ENCODE measurements around the gene RALY. TPM values are rescaled to one million over a fixed set of nuclear protein-coding genes. Genes with fewer than 3 reads are reported as not detected.

The RALY gene
- total RNA-seq, 2 experiments from 2014 or later, result 136 to 163 TPM

- Histone ChIP-seq H3K9me2 (ENCODE audit: insufficient read depth, low read length) (no peaks in the 10 kb centered on the region), H3K4me1 (ENCODE audit: insufficient read depth, low read length, poor library complexity, severe bottlenecking) (peaks cover 38% of the 10 kb centered on the region), H3K4me2 (ENCODE audit: low read length) (no peak overlapping the region), H3K4me3 (ENCODE audit: low read depth, low read length, poor library complexity, severe bottlenecking) (no peak overlapping the region), H2AFZ (ENCODE audit: low read length) (no peak overlapping the region), H3K79me2 (ENCODE audit: insufficient read depth, low read depth, low read length) (peaks cover 99% of the 10 kb centered on the region), H3K9me3 (ENCODE audit: low read length) (no peaks in the 10 kb centered on the region), H3K27ac (ENCODE audit: low read depth, low read length, poor library complexity, severe bottlenecking) (no peak overlapping the region), H4K20me1 (ENCODE audit: insufficient read depth, low read length) (peaks cover 61% of the 10 kb centered on the region), H3K36me3 (ENCODE audit: insufficient read depth, low read length) (peaks cover 75% of the 10 kb centered on the region)
- DNase-seq (ENCODE audit: low spot score), result no peak
- POLR2A ChIA-PET, result interaction anchor here (0.6 to 1.7 kb wide), 3 partner anchors 14 to 113 kb away, joined by 3 to 7 read pairs (median 4); no protein-coding TSS in a partner anchor
- intact Hi-C loops (cut with micrococcal nuclease; ENCODE audit: unreplicated experiment), result no loop called here
- CTCF ChIA-PET (ENCODE audit: unreplicated experiment), result no interaction called here
- no TSS peak for BruUV-seq (replicated peaks)
- TF ChIP-seq EZH2phosphoT487 (IDR thresholded peaks at IDR 0.05; ENCODE audit: borderline replicate concordance, low read depth, low read length) (no peak), CTCF (conservative IDR thresholded peaks at IDR 0.05; ENCODE audit: low read length) (no peak)
Observed at GRCh38 chr20:33999025-33999649, 5.4 kb downstream of the RALY start.

GRCh38 chr20:34001378-34001777 lies 7.7 kb downstream of the RALY start:
- Histone ChIP-seq H2AFZ (ENCODE audit: low read length) (no peak overlapping the region), H3K4me3 (ENCODE audit: low read depth, low read length, poor library complexity, severe bottlenecking) (no peak overlapping the region), H3K36me3 (ENCODE audit: insufficient read depth, low read length) (peaks cover 75% of the 10 kb centered on the region), H3K4me1 (ENCODE audit: insufficient read depth, low read length, poor library complexity, severe bottlenecking) (peaks cover 26% of the 10 kb centered on the region), H3K27ac (ENCODE audit: low read depth, low read length, poor library complexity, severe bottlenecking) (no peak overlapping the region), H3K9me2 (ENCODE audit: insufficient read depth, low read length) (no peaks in the 10 kb centered on the region), H4K20me1 (ENCODE audit: insufficient read depth, low read length) (peaks cover 52% of the 10 kb centered on the region), H3K79me2 (ENCODE audit: insufficient read depth, low read depth, low read length) (peaks cover 99% of the 10 kb centered on the region), H3K9me3 (ENCODE audit: low read length) (no peaks in the 10 kb centered on the region), H3K4me2 (ENCODE audit: low read length) (no peak overlapping the region)
- ChIA-PET POLR2A (interaction anchor here (0.5 to 1.5 kb wide), 7 partner anchors 9 to 970 kb away, joined by 3 to 6 read pairs (median 4); no protein-coding TSS in a partner anchor), CTCF (ENCODE audit: unreplicated experiment) (interaction anchor here (1.2 kb wide), 1 partner anchor 138 kb away, joined by 3 read pairs; no protein-coding TSS in a partner anchor)
- TF ChIP-seq CTCF (conservative IDR thresholded peaks at IDR 0.05; ENCODE audit: low read length), result no peak
- TF ChIP-seq EZH2phosphoT487 (IDR thresholded peaks at IDR 0.05; ENCODE audit: borderline replicate concordance, low read depth, low read length), result no peak
- BruUV-seq (replicated peaks), result no TSS peak
- DNase-seq (ENCODE audit: low spot score), result no peak
- intact Hi-C loops (cut with micrococcal nuclease; ENCODE audit: unreplicated experiment), result no loop called here

- H3K9me2 ChIP-seq (ENCODE audit: insufficient read depth, low read length), result no peaks in the 10 kb centered on the region
- peaks cover 96% of the 10 kb centered on the region for H3K79me2 ChIP-seq (ENCODE audit: insufficient read depth, low read depth, low read length)
- intact Hi-C loops (cut with micrococcal nuclease; ENCODE audit: unreplicated experiment), result no loop called here
- peaks cover 39% of the 10 kb centered on the region for H4K20me1 ChIP-seq (ENCODE audit: insufficient read depth, low read length)
- no peaks in the 10 kb centered on the region for H3K9me3 ChIP-seq (ENCODE audit: low read length)
- BruUV-seq (replicated peaks), result TSS peak; percentile 3
- ChIA-PET CTCF (ENCODE audit: unreplicated experiment) (no interaction called here), POLR2A (interaction anchor here (0.5 to 1.8 kb wide), 5 partner anchors 9 to 210 kb away, joined by 3 to 6 read pairs (median 4); partner anchors contain the start of gene RALY)
- peaks cover 70% of the 10 kb centered on the region for H3K36me3 ChIP-seq (ENCODE audit: insufficient read depth, low read length)
- H3K4me1 ChIP-seq (ENCODE audit: insufficient read depth, low read length, poor library complexity, severe bottlenecking), result peaks cover 18% of the 10 kb centered on the region
- no peak overlapping the region for H3K4me2 ChIP-seq (ENCODE audit: low read length)
- TF ChIP-seq CTCF (conservative IDR thresholded peaks at IDR 0.05; ENCODE audit: low read length), result no peak
- TF ChIP-seq EZH2phosphoT487 (IDR thresholded peaks at IDR 0.05; ENCODE audit: borderline replicate concordance, low read depth, low read length), result no peak
- H2AFZ ChIP-seq (ENCODE audit: low read length), result no peak overlapping the region
- H3K4me3 ChIP-seq (ENCODE audit: low read depth, low read length, poor library complexity, severe bottlenecking), result no peak overlapping the region
- H3K27ac ChIP-seq (ENCODE audit: low read depth, low read length, poor library complexity, severe bottlenecking), result no peak overlapping the region
- no peak for DNase-seq (ENCODE audit: low spot score)
Observed at GRCh38 chr20:34004227-34004626, 10.5 kb downstream of the RALY start.
